Rectal smooth muscle tissue (tissue), 1 donor: ENCODE measurements around the gene CCR5.
"Not testable (repeated sequence)": the region's sequence is repeated elsewhere in the genome, so short reads cannot be mapped to it uniquely, and the experiment has no call there.

ENCODE experiments used
- H3K27ac ChIP-seq: one replicate; pipeline ENCODE4 v1.7.0; 2013; ENCODE audit warnings: low read depth, low read length, inconsistent platforms
- H3K27me3 ChIP-seq: one replicate; pipeline ENCODE4 v1.7.0; 2013; ENCODE audit warnings: low read length; ENCODE audit not compliant: control insufficient read depth, insufficient read depth
- H3K36me3 ChIP-seq: one replicate; pipeline ENCODE4 v1.7.0; 2013; ENCODE audit warnings: low read length; ENCODE audit not compliant: control insufficient read depth, insufficient read depth
- H3K4me1 ChIP-seq: one replicate; pipeline ENCODE4 v1.7.0; 2013; ENCODE audit warnings: low read length; ENCODE audit not compliant: control insufficient read depth, insufficient read depth
- H3K4me3 ChIP-seq: one replicate; pipeline ENCODE4 v1.7.0; 2013; ENCODE audit warnings: low read length
- H3K9ac ChIP-seq: one replicate; pipeline ENCODE4 v1.7.0; 2013; ENCODE audit warnings: low read length

CCR5 gene

DNA sequence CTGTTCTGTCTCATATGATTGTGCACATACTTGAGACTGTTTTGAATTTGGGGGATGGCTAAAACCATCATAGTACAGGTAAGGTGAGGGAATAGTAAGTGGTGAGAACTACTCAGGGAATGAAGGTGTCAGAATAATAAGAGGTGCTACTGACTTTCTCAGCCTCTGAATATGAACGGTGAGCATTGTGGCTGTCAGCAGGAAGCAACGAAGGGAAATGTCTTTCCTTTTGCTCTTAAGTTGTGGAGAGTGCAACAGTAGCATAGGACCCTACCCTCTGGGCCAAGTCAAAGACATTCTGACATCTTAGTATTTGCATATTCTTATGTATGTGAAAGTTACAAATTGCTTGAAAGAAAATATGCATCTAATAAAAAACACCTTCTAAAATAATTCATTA is 5.1 kb downstream of the CCR5 start:
- H3K4me1 ChIP-seq: no peaks in the 10 kb centered on the region
- H3K27me3 ChIP-seq: no peaks in the 10 kb centered on the region

DNA sequence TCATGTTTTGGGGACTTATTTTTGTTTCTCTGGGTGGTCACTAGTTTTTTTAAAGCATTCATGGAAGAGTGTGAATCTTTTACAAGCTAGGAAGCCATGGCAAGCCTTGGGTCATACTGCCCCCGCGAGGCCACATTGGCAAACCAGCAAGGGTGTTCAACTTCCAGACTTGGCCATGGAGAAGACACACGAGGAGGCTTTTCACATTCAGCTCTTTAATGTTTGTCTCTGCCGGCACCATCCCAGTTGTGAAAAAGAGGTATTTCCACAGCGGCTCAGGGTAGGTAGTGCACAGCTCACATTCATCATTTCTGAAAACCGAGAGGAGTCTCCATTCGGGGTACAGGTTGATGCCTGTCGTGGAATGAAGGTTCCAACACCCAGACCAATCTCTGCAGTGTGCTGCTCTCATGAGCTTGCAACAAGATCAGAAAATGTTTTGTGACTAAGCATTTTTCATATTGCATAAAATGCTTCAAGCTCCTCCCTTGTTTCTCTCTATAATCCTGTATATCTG is 7.7 kb downstream of the CCR5 start:
- Histone ChIP-seq H3K4me3 (no peak overlapping the region), H3K9ac (no peak overlapping the region), H3K4me1 (peaks cover 3% of the 10 kb centered on the region), H3K36me3 (no peaks in the 10 kb centered on the region), H3K27me3 (no peaks in the 10 kb centered on the region), H3K27ac (no peak overlapping the region)

More for the DNA sequence above, 5.1 kb downstream of the CCR5 start:
- no peak overlapping the region for H3K27ac ChIP-seq
- no peaks in the 10 kb centered on the region for H3K36me3 ChIP-seq
- H3K4me3 ChIP-seq: no peak overlapping the region
- H3K9ac ChIP-seq: no peak overlapping the region

DNA sequence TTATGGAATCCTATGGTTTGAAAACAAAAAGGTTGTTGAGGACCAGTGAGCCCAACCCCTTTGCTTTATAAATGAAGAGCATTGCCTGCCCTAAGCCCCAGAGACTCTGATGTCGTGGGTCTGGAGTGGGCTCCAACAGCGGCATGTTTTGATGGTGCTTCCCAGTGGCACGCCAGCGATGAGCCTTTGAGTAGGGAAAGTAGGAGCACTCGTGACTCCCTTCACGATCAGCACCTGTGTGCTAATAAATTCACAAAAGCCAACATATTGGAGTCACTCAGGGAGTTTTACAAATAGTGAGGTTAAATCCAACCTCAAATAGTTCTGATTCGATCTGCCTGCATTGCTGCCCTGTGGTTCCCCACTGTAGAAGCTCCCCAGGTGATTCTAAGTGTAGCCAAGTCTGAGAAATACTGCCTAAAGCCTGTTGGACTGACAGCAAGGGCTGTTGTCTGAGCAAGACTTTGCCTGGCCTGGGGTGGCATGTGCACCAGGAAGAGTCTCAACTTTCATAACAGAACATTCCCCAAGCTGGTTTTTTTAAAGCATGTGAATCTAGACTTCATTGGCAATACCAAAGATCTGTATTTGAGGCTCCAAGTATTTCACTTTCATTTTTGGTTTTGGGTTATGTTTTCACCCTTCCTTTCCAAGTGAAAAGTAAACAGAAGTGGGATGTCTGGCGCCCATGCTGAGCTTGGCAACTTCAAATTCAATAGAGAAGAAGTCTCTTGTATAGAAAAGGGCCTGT is 9.9 kb downstream of the CCR5 start:
- Histone ChIP-seq H3K4me3 (peak overlapping the region; percentile 1), H3K4me1 (peaks cover 3% of the 10 kb centered on the region), H3K27ac (no peak overlapping the region), H3K9ac (no peak overlapping the region), H3K36me3 (no peaks in the 10 kb centered on the region), H3K27me3 (no peaks in the 10 kb centered on the region)

DNA sequence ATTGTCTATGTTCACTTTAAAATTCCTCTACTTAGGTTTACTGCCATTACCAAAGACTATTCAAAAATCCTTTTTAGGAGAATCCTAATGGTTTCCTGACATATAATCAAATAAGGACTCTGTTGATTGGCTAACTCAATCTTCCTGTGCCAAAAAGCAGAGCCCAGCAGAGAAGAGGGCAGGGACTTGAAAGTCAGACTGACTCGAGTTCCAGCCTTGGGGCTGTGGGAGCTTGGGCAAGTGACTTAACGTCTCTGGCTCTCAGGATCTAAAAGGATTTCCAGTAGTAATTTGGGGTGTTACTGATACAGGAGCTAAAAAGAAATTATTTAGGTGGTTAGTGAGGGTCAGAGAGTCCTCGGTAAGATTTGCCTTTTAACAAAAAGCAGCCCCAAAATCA is 10.9 kb downstream of the CCR5 start:
- H3K4me1 ChIP-seq: peaks cover 3% of the 10 kb centered on the region
- H3K9ac ChIP-seq: no peak overlapping the region
- H3K36me3 ChIP-seq: no peaks in the 10 kb centered on the region
- H3K27me3 ChIP-seq: no peaks in the 10 kb centered on the region
- no peak overlapping the region for H3K27ac ChIP-seq
- H3K4me3 ChIP-seq: no peak overlapping the region

DNA sequence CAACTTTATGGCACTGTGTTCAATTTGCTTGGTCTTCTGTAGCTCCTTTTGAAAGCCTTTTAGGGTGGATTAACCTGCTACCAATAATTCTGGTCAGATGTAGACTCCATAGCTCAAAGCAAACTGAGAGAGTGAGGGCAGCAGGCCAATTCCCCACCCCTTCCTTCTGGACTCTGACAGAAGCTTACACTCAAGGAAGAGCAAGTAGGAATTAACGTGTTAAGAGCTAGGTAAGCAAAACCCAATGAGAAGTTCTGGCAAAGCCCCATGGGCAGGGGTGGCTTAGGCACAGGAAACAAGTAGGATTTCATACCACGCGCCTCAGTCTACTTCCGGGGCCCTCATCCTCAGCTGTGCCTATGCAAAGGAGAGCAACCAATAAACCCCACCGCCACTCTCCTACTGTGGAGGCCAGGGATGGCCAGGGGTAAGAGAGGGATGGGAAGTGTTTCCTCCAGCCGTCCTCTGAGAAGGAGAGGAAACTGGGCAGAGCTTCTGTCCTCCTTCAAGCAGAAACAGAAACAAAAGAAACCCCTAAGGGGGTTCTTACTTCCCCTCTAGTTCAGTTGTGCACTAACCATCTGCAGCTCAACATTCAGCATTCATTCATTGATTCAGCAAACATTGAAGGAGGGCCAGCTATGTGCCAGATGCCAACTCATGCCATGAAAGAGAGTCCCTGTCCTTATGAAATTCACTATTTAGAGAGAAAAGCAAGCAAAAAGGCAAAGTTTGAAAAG is 12.6 kb downstream of the CCR5 start:
- Histone ChIP-seq H3K4me3 (no peak overlapping the region), H3K9ac (no peak overlapping the region), H3K27ac (no peak overlapping the region), H3K36me3 (no peaks in the 10 kb centered on the region), H3K4me1 (peaks cover 3% of the 10 kb centered on the region), H3K27me3 (no peaks in the 10 kb centered on the region)

DNA sequence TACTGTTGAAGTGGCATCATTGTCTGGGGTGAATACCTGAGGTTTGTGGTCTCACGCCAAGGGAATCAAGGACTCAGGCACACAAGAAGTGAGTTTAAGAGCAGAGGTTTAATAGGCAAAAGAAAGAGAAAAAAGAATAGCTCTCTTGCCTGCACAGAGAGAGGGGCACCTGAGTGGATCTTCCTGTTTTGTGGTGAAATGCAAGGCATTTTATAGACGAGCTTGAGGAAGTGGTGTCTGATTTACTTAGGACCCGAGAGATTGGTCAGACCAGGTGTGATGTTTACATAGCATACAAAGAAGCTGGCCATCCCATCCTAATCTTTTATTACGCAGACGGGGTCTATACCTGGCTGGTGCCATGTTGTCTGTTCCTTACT is 13.2 kb downstream of the CCR5 start:
- no peak overlapping the region for H3K27ac ChIP-seq
- H3K36me3 ChIP-seq: no peaks in the 10 kb centered on the region
- H3K4me1 ChIP-seq: peaks cover 3% of the 10 kb centered on the region
- no peaks in the 10 kb centered on the region for H3K27me3 ChIP-seq
- no peak overlapping the region for H3K4me3 ChIP-seq
- H3K9ac ChIP-seq: no peak overlapping the region

DNA sequence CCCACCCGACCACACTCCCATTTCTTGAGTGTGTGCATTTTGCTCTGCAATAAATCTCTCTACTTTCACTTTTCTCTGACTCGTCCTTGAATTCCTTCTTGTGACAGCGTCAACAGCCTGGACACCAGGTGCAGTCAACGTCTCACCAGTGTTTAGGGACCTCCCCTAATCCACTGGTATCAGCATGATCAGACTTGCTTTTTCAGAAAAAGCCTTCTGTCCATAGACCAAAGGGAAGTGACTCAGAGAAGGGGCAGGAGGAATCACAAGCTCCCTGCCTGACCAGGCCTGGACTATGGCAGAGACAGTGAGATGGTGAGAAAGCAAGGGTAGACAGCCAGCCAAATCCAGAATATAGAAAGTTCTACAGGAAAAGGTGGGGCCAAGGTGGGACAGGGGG is 15.5 kb downstream of the CCR5 start:
- H3K36me3 ChIP-seq: no peaks in the 10 kb centered on the region
- H3K27ac ChIP-seq: no peak overlapping the region
- no peak overlapping the region for H3K9ac ChIP-seq
- peaks cover 1% of the 10 kb centered on the region for H3K4me1 ChIP-seq
- H3K27me3 ChIP-seq: no peaks in the 10 kb centered on the region
- H3K4me3 ChIP-seq: no peak overlapping the region

DNA sequence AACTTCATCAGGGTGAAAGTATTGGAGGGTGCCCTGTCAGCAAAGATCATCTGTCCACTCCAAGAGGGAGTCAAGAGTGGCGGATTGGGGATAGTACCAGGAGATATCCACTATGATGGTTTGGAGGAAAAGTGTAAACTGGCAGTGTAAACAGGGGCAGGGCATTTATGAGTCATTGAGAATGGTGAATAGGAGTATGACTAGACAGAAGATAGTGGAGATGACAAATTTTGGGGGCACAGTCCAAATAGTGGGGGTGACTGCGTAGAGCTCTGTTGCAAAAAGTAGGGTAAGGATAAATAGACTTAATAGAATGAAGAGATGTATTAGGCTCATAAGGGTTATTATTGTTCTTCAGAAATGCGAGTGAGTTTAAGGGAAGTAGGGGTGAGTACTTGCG is 18.1 kb downstream of the CCR5 start:
- H3K36me3 ChIP-seq, H3K9ac ChIP-seq, H3K4me3 ChIP-seq, H3K4me1 ChIP-seq, H3K27me3 ChIP-seq, H3K27ac ChIP-seq: not testable (repeated sequence)

DNA sequence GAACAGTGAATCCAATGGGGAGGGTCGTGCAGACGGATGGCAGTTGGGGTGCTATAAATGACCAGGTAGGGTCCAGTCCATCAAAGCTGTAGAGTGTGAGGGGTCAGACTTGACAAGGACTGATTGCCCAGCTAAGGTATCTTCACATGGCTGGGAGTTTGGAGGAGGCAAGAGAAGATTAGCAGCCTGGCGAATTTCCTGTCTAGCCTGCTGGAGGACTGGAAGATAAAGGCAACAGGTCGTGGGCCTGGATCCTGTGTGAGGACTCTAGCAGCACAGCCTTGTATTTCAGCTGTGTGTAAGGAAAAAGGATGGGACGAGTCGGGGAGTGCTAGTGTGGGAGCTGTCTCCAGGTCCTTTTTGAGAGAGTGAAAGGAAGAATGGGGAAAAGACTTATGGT is 18.6 kb downstream of the CCR5 start:
- no peaks in the 10 kb centered on the region for H3K4me1 ChIP-seq
- H3K9ac ChIP-seq: no peak overlapping the region
- no peaks in the 10 kb centered on the region for H3K27me3 ChIP-seq
- no peaks in the 10 kb centered on the region for H3K36me3 ChIP-seq
- no peak overlapping the region for H3K27ac ChIP-seq
- H3K4me3 ChIP-seq: no peak overlapping the region

DNA sequence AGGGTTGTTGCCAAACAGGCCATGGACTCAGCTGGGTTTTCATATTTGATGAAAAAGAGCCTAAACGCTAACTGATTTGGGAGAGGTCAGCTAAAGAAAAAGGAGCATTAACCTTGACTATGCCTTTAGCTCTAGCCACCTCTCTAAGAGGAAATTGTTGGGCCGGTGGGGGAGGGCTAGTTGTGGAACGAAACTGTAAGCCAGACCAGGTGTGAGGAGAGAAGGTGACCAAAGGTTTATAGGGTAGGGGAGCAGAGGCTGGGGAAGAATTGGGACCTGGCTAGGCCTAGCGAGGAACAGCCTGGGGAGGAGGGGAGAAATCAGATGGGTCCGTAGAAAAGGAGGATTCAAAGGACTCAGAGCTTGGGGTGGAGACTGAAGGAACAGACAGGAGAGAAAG is 20.8 kb downstream of the CCR5 start:
- H3K9ac ChIP-seq, H3K4me1 ChIP-seq, H3K27ac ChIP-seq, H3K4me3 ChIP-seq, H3K36me3 ChIP-seq, H3K27me3 ChIP-seq: not testable (repeated sequence)

DNA sequence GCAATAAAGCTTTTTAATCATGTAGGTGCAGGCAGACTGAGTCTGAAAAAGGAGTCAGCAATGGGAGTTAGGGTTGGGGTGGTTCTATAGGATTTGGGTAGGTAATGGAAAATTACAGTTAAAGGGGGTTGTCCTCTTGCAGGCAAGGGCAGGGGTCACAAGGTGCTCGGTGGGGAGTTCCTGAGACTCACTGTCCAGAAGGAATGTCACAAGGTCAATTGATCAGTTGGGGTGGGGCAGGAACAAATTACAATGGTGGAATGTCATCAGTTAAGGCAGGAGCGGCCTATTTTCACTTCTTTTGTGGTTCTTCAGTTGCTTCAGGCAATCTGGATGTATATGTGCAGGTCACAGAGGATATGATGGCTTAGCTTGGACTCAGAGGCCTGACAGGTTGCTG is 22.3 kb downstream of the CCR5 start:
- H3K27ac ChIP-seq: no peak overlapping the region
- H3K27me3 ChIP-seq: no peaks in the 10 kb centered on the region
- no peak overlapping the region for H3K4me3 ChIP-seq
- no peak overlapping the region for H3K9ac ChIP-seq
- no peaks in the 10 kb centered on the region for H3K4me1 ChIP-seq
- no peaks in the 10 kb centered on the region for H3K36me3 ChIP-seq

DNA sequence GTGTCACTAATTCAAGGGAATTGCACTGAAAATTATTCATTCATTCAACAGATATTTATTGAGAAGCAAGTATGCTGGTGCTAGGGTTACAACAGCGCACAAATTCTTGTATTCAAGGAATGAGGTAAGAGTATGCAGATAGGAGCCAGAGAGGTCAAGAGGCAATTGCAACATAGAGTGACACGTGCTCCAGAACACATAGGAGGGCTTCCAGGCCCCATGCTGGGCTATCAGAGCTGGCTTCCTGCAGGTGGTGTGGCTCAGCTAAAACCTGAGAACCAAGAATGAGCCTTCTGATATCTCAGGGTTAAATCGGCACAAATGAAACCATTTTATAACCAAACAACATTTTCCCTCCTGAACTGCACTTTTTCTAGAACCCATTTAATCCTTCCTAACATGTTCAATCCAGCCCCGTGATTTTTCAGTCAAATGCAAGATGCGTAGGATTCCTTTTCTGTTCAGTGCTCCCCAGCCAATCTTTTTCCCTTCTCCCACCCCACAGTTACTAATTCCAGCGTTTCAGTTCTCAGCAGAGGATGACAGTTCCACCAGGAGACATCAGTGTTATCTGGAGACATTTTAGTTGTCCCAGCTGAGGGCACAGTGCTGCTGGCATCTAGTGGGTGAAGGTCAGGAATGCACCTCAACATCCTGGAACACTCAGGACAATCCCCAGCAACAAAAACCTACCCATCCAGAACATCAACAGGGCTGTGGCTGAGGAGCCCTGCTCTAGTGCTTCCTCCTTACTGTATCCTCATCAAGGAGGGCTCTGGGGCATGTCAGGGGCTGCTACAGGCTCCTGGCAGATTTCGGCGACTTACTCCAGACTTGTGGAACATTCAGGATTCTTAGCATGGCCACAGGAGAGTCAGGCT is 23.0 kb downstream of the CCR5 start:
- Histone ChIP-seq H3K4me3 (no peak overlapping the region), H3K27ac (no peak overlapping the region), H3K27me3 (no peaks in the 10 kb centered on the region), H3K36me3 (no peaks in the 10 kb centered on the region), H3K4me1 (no peaks in the 10 kb centered on the region), H3K9ac (no peak overlapping the region)
